Heart left ventricle (tissue), 11 donors: ENCODE data around the gene OR4K5. TPM values are rescaled to one million over a fixed set of nuclear protein-coding genes. Genes with fewer than 3 reads are reported as not detected.

Experiments used
- polyA plus RNA-seq, 2 donors: library from polyadenylated mRNA; stranded (reverse); fragments of 200-250 nt; gene quantifications; one replicate each; pipeline ENCODE4 v1.2.3, GENCODE V29; 2013
- total RNA-seq, 9 donors: library from RNA; depleted of rRNA in 2 of 9; stranded (reverse); fragments of >200 nt in 2 of 9; fragmentation: NEBNext Ultra II Directional in 3 of 9; extraction: Animal tissue kit (Norgen Biotek cat#: 25700) in 3 of 9; gene quantifications; one replicate each; pipeline versions ENCODE4 v1.1.0 to v1.2.4, GENCODE V29; 2016 to 2023
- donor health status: ischemic (EF 13 %, LVEDD 7.1; RV severe dilation, severe dysfunction).
- donor health status: healthy with polysubstance abuse.
- donor health status: DM: no; HTN: yes; CAD: no.
- donor health status: DM: no; HTN: no; CAD: no.
- donor health status: ischemic (EF 25% LVEDD 5.7; RV mildly dilated, moderate dysfunction).
- donor health status: healthy.
- donor health status: DM: yes; HTN: yes; CAD: no.
- donor health status: PGD.
- donor health status: nonischemic (EF 23%, LVEDD 6.1; RV moderate dilation, normal function).

The OR4K5 gene
- total and polyA plus RNA-seq, 11 donors: not detected

Other genes with a start within 250 kb of the OR4K5 start
- not detected for gene OR11H2, start 206.7 kb upstream of the OR4K5 start, total RNA-seq
- not detected for gene OR11H2, start 206.7 kb upstream of the OR4K5 start, polyA plus RNA-seq
- gene OR4Q3, start 177.0 kb upstream of the OR4K5 start, total RNA-seq: not detected
- not detected for gene OR4Q3, start 177.0 kb upstream of the OR4K5 start, polyA plus RNA-seq
- gene OR4M1, start 147.1 kb upstream of the OR4K5 start, total RNA-seq: not detected
- not detected for gene OR4M1, start 147.1 kb upstream of the OR4K5 start, polyA plus RNA-seq
- gene OR4N2, start 116.8 kb upstream of the OR4K5 start, total RNA-seq: under 1 TPM in 1 of 9 donors, not detected in 8; 0.09 TPM
- not detected for gene OR4N2, start 116.8 kb upstream of the OR4K5 start, polyA plus RNA-seq
- gene OR4K2, start 45.5 kb upstream of the OR4K5 start, total RNA-seq: not detected
- not detected for gene OR4K2, start 45.5 kb upstream of the OR4K5 start, polyA plus RNA-seq
- gene OR4K1, start 10.3 kb downstream of the OR4K5 start, total RNA-seq: not detected
- not detected for gene OR4K1, start 10.3 kb downstream of the OR4K5 start, polyA plus RNA-seq
- not detected for gene OR4K15, start 55.0 kb downstream of the OR4K5 start, total RNA-seq
- not detected for gene OR4K15, start 55.0 kb downstream of the OR4K5 start, polyA plus RNA-seq
- gene OR4Q2, start 81.6 kb downstream of the OR4K5 start, total RNA-seq: not detected
- not detected for gene OR4Q2, start 81.6 kb downstream of the OR4K5 start, polyA plus RNA-seq
- gene OR4K14, start 98.7 kb downstream of the OR4K5 start, total RNA-seq: not detected
- gene OR4K14, start 98.7 kb downstream of the OR4K5 start, polyA plus RNA-seq: not detected
- not detected for gene OR4K13, start 115.4 kb downstream of the OR4K5 start, total RNA-seq
- gene OR4K13, start 115.4 kb downstream of the OR4K5 start, polyA plus RNA-seq: not detected
- not detected for gene OR4L1, start 139.4 kb downstream of the OR4K5 start, total RNA-seq
- gene OR4L1, start 139.4 kb downstream of the OR4K5 start, polyA plus RNA-seq: not detected
- not detected for gene OR4K17, start 190.1 kb downstream of the OR4K5 start, total RNA-seq
- gene OR4K17, start 190.1 kb downstream of the OR4K5 start, polyA plus RNA-seq: not detected
- gene OR4N5, start 218.2 kb downstream of the OR4K5 start, total RNA-seq: not detected
- gene OR4N5, start 218.2 kb downstream of the OR4K5 start, polyA plus RNA-seq: not detected